NK-92 treated with Interleukin-12 subunit alpha and Interleukin-12 subunit beta, amount 100 ng/mL, for 24 hours (cell line): ENCODE measurements around the gene DRC7.
"Not testable (repeated sequence)": the region's sequence is repeated elsewhere in the genome, so short reads cannot be mapped to it uniquely, and the experiment has no call there.

Source experiments
- DNase-seq: peaks from one replicate; lab custom pipeline; 2025; lab: John Stamatoyannopoulos, UW

Gene DRC7

GRCh38 chr16:57735755-57736418, 41.3 kb downstream of the DRC7 start, which contains the start of gene KATNB1:
Gene KATNB1 (plus strand): TSS chr16:57735770. CDS start chr16:57737244, 1,474 bp downstream.
- DNase-seq = no peak

GRCh38 chr16:57736419-57737351, 42.1 kb downstream of the DRC7 start:
- DNase-seq = no peak

GRCh38 chr16:57738844-57739243, 44.2 kb downstream of the DRC7 start:
- DNase-seq = no peak

GRCh38 chr16:57739756-57740422, 45.3 kb downstream of the DRC7 start:
- DNase-seq = no peak

GRCh38 chr16:57740423-57741071, 45.9 kb downstream of the DRC7 start:
- no peak for DNase-seq

- DNase-seq = no peak
Measured at GRCh38 chr16:57741660-57742191, 47.1 kb downstream of the DRC7 start.

GRCh38 chr16:57742543-57742942, 47.9 kb downstream of the DRC7 start:
- no peak for DNase-seq

- DNase-seq = no peak
Measured at GRCh38 chr16:57743458-57743857, 48.9 kb downstream of the DRC7 start.

GRCh38 chr16:57743886-57744641, 49.5 kb downstream of the DRC7 start:
- no peak for DNase-seq

GRCh38 chr16:57744642-57744903, 50.0 kb downstream of the DRC7 start:
- DNase-seq = no peak

GRCh38 chr16:57745768-57746167, 51.2 kb downstream of the DRC7 start:
- DNase-seq = no peak

- DNase-seq = not testable (repeated sequence)
Measured at GRCh38 chr16:57746316-57746715, 51.7 kb downstream of the DRC7 start.

- DNase-seq = no peak
Measured at GRCh38 chr16:57747091-57747490, 52.5 kb downstream of the DRC7 start.

GRCh38 chr16:57747496-57747895, 52.9 kb downstream of the DRC7 start:
- no peak for DNase-seq

- DNase-seq = no peak
Measured at GRCh38 chr16:57747996-57748395, 53.4 kb downstream of the DRC7 start.

- DNase-seq = no peak
Measured at GRCh38 chr16:57748596-57748995, 54.0 kb downstream of the DRC7 start.

GRCh38 chr16:57749101-57749692, 54.6 kb downstream of the DRC7 start:
- no peak for DNase-seq

GRCh38 chr16:57749856-57750452, 55.3 kb downstream of the DRC7 start:
- DNase-seq = no peak

GRCh38 chr16:57750796-57751538, 56.4 kb downstream of the DRC7 start:
- no peak for DNase-seq
